Urinary bladder (tissue), 4 donors: ENCODE measurements around the gene SPINDOC. TPM values are rescaled to one million over a fixed set of nuclear protein-coding genes. Genes with fewer than 3 reads are reported as not detected.
"Not testable (repeated sequence)": the region's sequence is repeated elsewhere in the genome, so short reads cannot be mapped to it uniquely, and the experiment has no call there.

Experiments
- DNase-seq: peaks from one replicate; pipeline ENCODE4 v3.0.0-alpha.2; 2015; ENCODE audit errors: extremely low spot score
- H3K27ac ChIP-seq: one replicate; pipeline ENCODE4 v1.5.1; 2013; ENCODE audit warnings: low read depth, mild to moderate bottlenecking, moderate library complexity
- H3K36me3 ChIP-seq: one replicate; pipeline ENCODE4 v1.6.1; 2013; ENCODE audit warnings: mild to moderate bottlenecking, moderate library complexity; ENCODE audit not compliant: insufficient read depth
- H3K4me1 ChIP-seq: one replicate; pipeline ENCODE4 v1.6.1; 2013; ENCODE audit warnings: mild to moderate bottlenecking, moderate library complexity; ENCODE audit not compliant: insufficient read depth
- H3K4me3 ChIP-seq: one replicate; pipeline ENCODE4 v1.5.1; 2013; ENCODE audit warnings: low read depth, low read length
- WGBS: extraction: QIAGEN DNeasy Blood & Tissue Kit; methylation state at CpG from one replicate; pipeline ENCODE4 v1.1.7; 2013; 5-methylcytosine and 5-hydroxymethylcytosine counted together
- polyA plus RNA-seq: library from polyadenylated mRNA; stranded (reverse); fragments of 200-250 nt; gene quantifications from one replicate; pipeline ENCODE4 v1.2.3, GENCODE V29; 2013
- total RNA-seq: library from RNA; depleted of rRNA; stranded (reverse); fragments of >200 nt; gene quantifications from one replicate; pipeline ENCODE4 v1.2.3, GENCODE V29; 2014
- donor health status: healthy with polysubstance abuse.
- donor health status: healthy.

The SPINDOC gene
- total and polyA plus RNA-seq, 2 donors, result 8.2 to 19.0 TPM

DNA sequence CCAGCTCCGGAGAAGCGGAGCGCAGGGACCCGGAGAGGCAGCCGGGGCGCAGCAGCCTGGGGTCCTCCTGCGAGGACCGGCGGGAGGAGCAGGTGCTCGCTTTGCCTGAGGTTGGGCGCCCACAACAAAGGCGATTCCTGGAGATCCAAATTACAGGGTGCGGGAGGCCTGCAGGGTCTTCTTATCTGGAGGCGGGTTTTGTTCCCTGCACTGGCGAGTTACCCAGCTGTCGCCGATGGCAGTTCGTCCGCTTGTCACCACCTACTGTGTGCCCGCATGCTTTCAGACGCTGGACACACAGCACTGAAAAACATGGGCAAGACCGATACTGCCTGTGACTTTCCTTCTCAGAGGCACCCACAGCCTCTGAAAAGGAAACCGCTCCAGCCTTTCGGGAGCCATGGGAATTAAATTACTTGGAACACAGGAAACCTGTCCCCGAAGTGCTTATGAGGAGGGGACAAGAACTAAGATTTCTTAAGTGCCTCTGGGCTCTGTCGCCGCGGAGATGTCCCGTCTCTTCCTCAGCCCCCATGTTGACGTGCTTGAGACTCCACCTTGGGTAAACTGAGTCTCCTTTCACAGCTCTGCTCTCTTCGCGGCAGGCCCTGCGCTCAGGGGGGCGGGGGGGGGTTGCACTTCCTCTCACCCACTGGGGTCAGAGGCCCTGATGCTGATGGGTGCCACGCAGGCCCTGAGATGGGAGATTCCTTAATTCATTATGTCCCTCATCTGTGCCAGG, 43.4 kb upstream of the SPINDOC start:
- H3K4me3 ChIP-seq, result peak overlapping the region; percentile 97
- no peak for DNase-seq
- no peak overlapping the region for H3K27ac ChIP-seq
- no peaks in the 10 kb centered on the region for H3K36me3 ChIP-seq
- no peaks in the 10 kb centered on the region for H3K4me1 ChIP-seq
- 22% methylated on average over 35 of the region's 35 CpGs for WGBS

DNA sequence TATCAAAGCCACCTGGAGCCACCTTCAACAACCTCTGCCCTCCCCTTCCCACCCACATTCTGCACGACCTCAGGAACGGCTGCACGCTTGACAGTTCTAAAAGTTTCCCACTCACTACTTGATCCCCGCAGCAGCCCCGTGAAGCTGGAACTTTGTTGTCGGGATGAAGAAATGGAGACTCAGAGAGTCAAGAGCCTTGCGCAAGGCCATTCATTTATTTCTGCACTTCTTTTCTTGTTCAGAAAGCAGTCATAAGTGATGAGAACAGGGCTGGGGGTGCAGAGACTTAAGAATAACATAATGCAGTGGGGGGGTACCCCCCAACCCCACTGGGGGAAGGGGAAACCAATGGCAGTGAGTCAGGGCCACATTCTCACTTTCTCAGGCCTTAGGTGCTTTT, 42.5 kb upstream of the SPINDOC start:
- WGBS, result 93% methylated on average over 7 of the region's 7 CpGs
- Histone ChIP-seq H3K4me3 (no peak overlapping the region), H3K4me1 (no peaks in the 10 kb centered on the region), H3K27ac (no peak overlapping the region), H3K36me3 (no peaks in the 10 kb centered on the region)
- no peak for DNase-seq

DNA sequence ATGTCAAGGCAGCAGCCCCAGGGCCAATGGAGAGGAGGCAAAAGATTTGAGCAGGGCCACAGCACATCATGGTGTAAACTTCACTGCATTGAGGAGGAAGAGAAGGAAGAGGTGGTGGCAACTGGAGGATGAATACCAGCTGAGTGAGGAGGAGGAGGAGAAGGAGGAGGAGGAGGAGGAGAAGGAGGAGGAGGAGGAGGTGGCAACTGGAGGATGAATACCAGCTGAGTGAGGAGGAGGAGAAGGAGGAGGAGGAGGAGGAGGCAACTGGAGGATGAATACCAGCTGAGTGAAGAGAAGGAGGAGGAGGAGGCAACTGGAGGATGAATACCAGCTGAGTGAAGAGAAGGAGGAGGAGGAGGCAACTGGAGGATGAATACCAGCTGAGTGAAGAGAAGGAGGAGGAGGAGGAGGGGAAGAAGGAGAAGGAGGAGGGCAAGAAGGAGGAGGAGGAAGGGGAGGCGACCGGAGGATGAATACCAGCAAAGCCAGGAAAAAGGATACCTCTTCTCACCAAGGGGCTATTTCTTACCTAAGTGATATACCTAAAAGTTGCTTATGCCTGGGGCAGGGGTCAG, 41.4 kb upstream of the SPINDOC start:
- not testable (repeated sequence) for H3K36me3 ChIP-seq, H3K27ac ChIP-seq, H3K4me1 ChIP-seq, H3K4me3 ChIP-seq, DNase-seq
- WGBS, result 81% methylated on average over 2 of the region's 2 CpGs

- WGBS, result 53% methylated on average over 3 of the region's 3 CpGs
- Histone ChIP-seq H3K36me3 (no peaks in the 10 kb centered on the region), H3K4me3 (no peak overlapping the region), H3K4me1 (no peaks in the 10 kb centered on the region), H3K27ac (no peak overlapping the region)
- no peak for DNase-seq
These were observed 38.1 kb upstream of the SPINDOC start for GRCh38 chr11:63775191-63775590.

DNA sequence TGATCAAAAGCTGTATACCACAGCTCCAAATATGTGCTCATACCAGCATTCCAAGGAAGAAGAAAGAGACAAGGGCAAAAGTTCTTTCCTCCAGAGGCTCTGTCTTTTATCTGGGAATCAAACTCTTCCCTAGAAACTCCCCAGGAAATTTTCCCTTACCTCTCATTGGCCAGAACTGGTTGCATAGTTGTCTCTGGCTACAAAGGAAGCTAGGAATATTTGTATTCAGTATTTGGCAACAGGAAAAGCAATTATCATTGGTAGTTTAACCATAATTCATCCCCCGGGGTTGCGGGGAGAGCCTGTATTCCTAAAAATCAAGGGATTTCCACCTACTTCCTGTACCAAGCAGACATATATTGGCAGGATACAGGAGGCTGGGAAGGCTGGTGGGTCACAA, 34.2 kb upstream of the SPINDOC start:
- H3K4me1 ChIP-seq, result no peaks in the 10 kb centered on the region
- H3K36me3 ChIP-seq, result no peaks in the 10 kb centered on the region
- no peak for DNase-seq
- no peak overlapping the region for H3K27ac ChIP-seq
- WGBS, result 37% methylated on average over 2 of the region's 2 CpGs
- H3K4me3 ChIP-seq, result no peak overlapping the region

- Histone ChIP-seq H3K4me3 (no peak overlapping the region), H3K36me3 (no peaks in the 10 kb centered on the region), H3K4me1 (no peaks in the 10 kb centered on the region), H3K27ac (no peak overlapping the region)
- DNase-seq, result no peak
- WGBS, result 88% methylated on average over 6 of the region's 6 CpGs
These were observed 30.5 kb upstream of the SPINDOC start for GRCh38 chr11:63782749-63783148.

GRCh38 chr11:63783925-63784592, 29.2 kb upstream of the SPINDOC start:
- Histone ChIP-seq H3K36me3 (no peaks in the 10 kb centered on the region), H3K4me3 (no peak overlapping the region), H3K4me1 (no peaks in the 10 kb centered on the region), H3K27ac (no peak overlapping the region)
- no peak for DNase-seq
- WGBS, result 42% methylated on average over 7 of the region's 7 CpGs

DNA sequence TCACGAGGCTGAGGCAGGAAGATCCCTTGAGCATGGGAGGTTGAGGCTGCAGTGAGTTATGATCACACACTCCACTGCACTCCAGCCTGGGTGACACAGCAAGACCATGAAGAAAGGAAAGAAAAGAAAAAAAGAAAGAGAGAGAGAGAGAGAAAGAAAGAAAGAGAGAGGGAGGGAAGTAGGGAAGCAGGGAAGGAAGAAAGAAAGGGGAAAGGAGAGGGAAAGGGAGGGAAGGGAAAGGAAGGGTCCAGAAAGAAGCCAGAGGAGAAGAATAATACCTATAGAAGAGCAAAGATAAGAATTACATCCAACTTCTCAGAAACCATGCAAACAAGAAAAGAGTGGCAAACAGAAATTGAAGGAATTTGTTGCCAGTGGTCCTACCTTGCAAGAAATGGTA, 27.4 kb upstream of the SPINDOC start:
- 83% methylated on average over 1 of the region's 1 CpG for WGBS
- Histone ChIP-seq H3K27ac (no peak overlapping the region), H3K4me3 (no peak overlapping the region), H3K36me3 (no peaks in the 10 kb centered on the region), H3K4me1 (no peaks in the 10 kb centered on the region)
- DNase-seq, result no peak

GRCh38 chr11:63791495-63792167, 21.6 kb upstream of the SPINDOC start:
- WGBS, result 86% methylated on average over 6 of the region's 6 CpGs
- no peak for DNase-seq
- Histone ChIP-seq H3K4me3 (no peak overlapping the region), H3K36me3 (no peaks in the 10 kb centered on the region), H3K4me1 (no peaks in the 10 kb centered on the region), H3K27ac (no peak overlapping the region)

GRCh38 chr11:63793161-63793560, 20.1 kb upstream of the SPINDOC start:
- no peaks in the 10 kb centered on the region for H3K36me3 ChIP-seq
- H3K4me1 ChIP-seq, result no peaks in the 10 kb centered on the region
- no peak for DNase-seq
- no peak overlapping the region for H3K27ac ChIP-seq
- no peak overlapping the region for H3K4me3 ChIP-seq

- no peak overlapping the region for H3K4me3 ChIP-seq
- WGBS, result 84% methylated on average over 11 of the region's 11 CpGs
- H3K4me1 ChIP-seq, result no peaks in the 10 kb centered on the region
- no peak for DNase-seq
- H3K36me3 ChIP-seq, result no peaks in the 10 kb centered on the region
- no peak overlapping the region for H3K27ac ChIP-seq
These were observed 18.2 kb upstream of the SPINDOC start for GRCh38 chr11:63795066-63795465.

DNA sequence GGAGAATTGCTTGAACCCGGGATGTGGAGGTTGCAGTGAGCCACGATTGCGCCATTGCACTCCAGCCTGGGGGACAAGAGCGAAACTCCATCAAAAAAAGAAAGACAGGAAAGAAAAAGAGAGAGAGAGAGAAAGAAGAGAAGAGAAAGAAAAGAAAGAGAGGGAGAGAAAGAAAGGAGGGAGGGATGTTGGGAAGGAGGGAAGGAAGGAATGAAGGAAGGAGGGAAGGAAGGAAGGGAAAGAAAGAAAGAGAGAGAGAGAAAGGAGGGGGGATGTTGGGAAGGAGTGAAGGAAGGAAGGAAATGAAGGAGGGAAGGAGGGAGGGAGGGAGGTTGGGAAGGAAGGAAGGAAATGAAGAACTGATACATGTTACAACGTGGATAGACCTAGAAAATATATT, 12.3 kb upstream of the SPINDOC start:
- WGBS, result 90% methylated on average over 5 of the region's 5 CpGs
- H3K4me3 ChIP-seq, result no peak overlapping the region

GRCh38 chr11:63802637-63803414, 10.4 kb upstream of the SPINDOC start:
- Histone ChIP-seq H3K4me1 (no peaks in the 10 kb centered on the region), H3K36me3 (no peaks in the 10 kb centered on the region), H3K27ac (no peak overlapping the region), H3K4me3 (no peak overlapping the region)
- 72% methylated on average over 10 of the region's 10 CpGs for WGBS
- no peak for DNase-seq

More for the DNA sequence above, 12.3 kb upstream of the SPINDOC start:
- Histone ChIP-seq H3K4me1 (no peaks in the 10 kb centered on the region), H3K27ac (no peak overlapping the region), H3K36me3 (no peaks in the 10 kb centered on the region)
- no peak for DNase-seq
